Measurements from ENCODE around the gene DLGAP4.

The DLGAP4 gene

GRCh38 chr20:36391456-36391855 is 85.3 kb downstream of the DLGAP4 start:
- no peak for DNase-seq

GRCh38 chr20:36391955-36392354 is 85.8 kb downstream of the DLGAP4 start:
- DNase-seq = no peak

- no peak for DNase-seq
Observed at GRCh38 chr20:36392989-36393388, 86.8 kb downstream of the DLGAP4 start.

GRCh38 chr20:36394340-36394965 is 88.3 kb downstream of the DLGAP4 start:
- DNase-seq = no peak

- DNase-seq = no peak
Observed at GRCh38 chr20:36396340-36396739, 90.2 kb downstream of the DLGAP4 start.

- no peak for DNase-seq
Observed at GRCh38 chr20:36396847-36397630, 90.9 kb downstream of the DLGAP4 start.

GRCh38 chr20:36398515-36398914 is 92.4 kb downstream of the DLGAP4 start:
- no peak for DNase-seq

GRCh38 chr20:36399147-36399968 is 93.2 kb downstream of the DLGAP4 start:
- DNase-seq = peak; percentile 5 to 11

- no peak for DNase-seq
Observed at GRCh38 chr20:36399969-36400545, 93.9 kb downstream of the DLGAP4 start.

- DNase-seq = no peak
Observed at GRCh38 chr20:36400909-36401735, 95.0 kb downstream of the DLGAP4 start.

- no peak for DNase-seq
Observed at GRCh38 chr20:36402708-36403107, 96.6 kb downstream of the DLGAP4 start.

GRCh38 chr20:36404435-36404978 is 98.4 kb downstream of the DLGAP4 start:
- DNase-seq = no peak

GRCh38 chr20:36405255-36405654 is 99.1 kb downstream of the DLGAP4 start:
- no peak for DNase-seq

- no peak for DNase-seq
Observed at GRCh38 chr20:36407199-36407733, 101.1 kb downstream of the DLGAP4 start.

- DNase-seq = no peak
Observed at GRCh38 chr20:36408219-36408618, 102.1 kb downstream of the DLGAP4 start.

GRCh38 chr20:36411861-36412454 is 105.8 kb downstream of the DLGAP4 start:
- DNase-seq = no peak

- no peak for DNase-seq
Observed at GRCh38 chr20:36415475-36416002, 109.4 kb downstream of the DLGAP4 start.

GRCh38 chr20:36418711-36419110 is 112.6 kb downstream of the DLGAP4 start:
- DNase-seq = no peak

- DNase-seq = no peak
Observed at GRCh38 chr20:36421641-36422040, 115.5 kb downstream of the DLGAP4 start.

GRCh38 chr20:36424314-36424713 is 118.2 kb downstream of the DLGAP4 start:
- no peak for DNase-seq

- no peak for DNase-seq
Observed at GRCh38 chr20:36425166-36425565, 119.0 kb downstream of the DLGAP4 start.
